NCI-H146 (cell line): Measurements from ENCODE around the gene CDK9.
"Not testable (repeated sequence)": the region's sequence is repeated elsewhere in the genome, so short reads cannot be mapped to it uniquely, and the experiment has no call there.

Experiments used
- DNase-seq: peaks from one replicate; lab custom pipeline; 2025; lab: John Stamatoyannopoulos, UW

CDK9 gene

DNA sequence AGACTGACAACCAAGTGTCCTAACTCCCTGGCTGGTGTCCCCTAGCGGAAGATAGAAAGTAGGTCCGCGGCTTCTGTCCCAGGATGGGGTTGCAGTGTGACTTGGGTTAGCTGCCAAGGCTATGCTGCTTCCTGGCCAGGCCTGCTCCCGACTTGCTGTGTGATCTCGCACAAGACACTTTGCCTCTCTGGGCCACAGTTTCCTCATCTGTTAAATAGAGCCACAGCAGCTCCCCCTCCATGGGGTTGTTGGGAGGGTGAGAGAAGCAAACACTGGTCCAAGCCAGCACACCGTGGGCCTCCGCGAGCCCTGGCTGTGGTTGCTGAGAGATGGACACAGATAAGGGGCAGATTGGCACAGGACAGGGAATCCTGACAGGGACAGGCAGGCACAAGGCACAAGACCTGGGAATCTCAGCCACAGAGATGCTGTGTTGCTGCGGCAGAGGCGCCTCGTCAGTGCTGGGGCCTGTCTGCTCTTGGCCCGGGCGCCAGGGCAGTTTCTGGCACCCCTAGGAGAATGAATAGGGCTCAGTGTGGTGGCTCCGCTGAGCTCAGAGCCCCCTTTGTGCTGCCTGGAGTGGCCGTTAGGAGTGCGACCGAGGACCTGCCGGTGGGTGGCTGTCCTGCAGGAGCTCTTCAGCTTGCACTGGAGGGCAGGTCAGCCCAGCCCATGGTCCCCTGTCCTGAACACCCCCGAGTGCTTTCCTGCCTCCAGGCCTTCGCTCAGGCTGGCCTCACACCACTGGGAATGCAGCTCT, 5.5 kb upstream of the CDK9 start:
- DNase-seq: no peak

DNA sequence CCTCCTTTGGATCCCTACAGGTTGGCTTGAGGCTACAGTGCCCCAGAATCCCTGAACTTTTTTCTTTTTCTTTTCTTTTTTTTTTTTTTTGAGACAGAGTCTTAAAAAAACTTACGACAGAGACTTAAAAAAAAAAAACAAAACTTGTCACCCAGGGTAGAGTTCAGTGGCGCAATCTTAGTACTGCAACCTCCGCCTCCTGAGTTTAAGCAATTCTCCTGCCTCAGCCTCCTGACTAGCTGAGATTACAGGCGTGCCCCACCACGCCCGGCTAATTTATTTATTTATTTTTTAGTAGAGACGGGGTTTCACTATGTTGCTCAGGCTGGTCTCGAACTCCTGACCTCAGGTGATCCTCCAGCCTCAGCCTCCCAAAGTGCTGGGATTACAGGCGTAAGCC, 4.9 kb upstream of the CDK9 start:
- DNase-seq: not testable (repeated sequence)

- no peak for DNase-seq
Observed at GRCh38 chr9:127781806-127782205, 4.0 kb upstream of the CDK9 start.

DNA sequence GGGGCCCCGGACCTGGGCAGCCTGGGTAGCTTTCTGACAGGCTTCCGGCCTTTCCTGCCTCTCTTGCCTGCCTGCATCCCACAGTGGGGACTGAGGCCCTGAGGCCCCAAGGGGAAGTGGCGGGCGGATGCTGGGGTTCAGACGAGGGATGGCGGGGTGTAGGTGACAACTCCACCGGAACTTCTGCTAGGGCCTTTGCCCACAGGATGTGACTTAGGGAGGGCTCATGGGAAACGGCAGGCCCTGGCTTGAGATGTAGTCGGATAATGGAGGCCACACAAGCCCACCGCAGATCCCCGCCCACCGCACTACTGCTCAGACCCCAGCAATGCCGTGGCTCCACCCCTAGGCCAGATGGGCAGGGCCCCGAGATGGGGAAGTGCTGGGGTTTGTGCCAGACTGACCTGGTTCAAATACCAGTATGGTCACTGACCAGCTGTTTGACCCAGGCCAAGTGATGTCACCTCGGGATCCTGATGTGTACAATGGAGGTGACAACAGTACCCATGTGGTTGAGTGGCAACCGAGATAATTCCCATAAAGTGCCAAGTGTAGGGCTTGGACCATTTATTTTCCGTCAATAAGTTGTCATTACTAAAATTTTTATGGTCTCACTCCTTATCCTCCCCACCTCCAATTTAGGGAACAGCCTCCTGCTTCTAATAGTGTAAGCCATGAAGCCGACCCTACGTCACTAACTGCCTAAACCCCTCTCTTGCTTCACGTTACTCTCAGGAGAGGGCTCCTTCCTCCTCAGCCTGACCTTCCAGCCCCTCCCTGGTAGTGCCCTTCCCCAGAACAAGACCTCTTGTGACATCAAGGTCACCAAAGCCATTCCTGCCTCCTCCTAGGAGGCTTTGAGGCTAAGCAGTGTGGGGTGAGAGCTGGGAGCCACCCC, 2.5 kb upstream of the CDK9 start:
- no peak for DNase-seq

- DNase-seq: peak; percentile 75
Observed at GRCh38 chr9:127785023-127785932, 556 bp upstream of the CDK9 start.

GRCh38 chr9:127786773-127787104, 905 bp downstream of the CDK9 start:
- DNase-seq: no peak

DNA sequence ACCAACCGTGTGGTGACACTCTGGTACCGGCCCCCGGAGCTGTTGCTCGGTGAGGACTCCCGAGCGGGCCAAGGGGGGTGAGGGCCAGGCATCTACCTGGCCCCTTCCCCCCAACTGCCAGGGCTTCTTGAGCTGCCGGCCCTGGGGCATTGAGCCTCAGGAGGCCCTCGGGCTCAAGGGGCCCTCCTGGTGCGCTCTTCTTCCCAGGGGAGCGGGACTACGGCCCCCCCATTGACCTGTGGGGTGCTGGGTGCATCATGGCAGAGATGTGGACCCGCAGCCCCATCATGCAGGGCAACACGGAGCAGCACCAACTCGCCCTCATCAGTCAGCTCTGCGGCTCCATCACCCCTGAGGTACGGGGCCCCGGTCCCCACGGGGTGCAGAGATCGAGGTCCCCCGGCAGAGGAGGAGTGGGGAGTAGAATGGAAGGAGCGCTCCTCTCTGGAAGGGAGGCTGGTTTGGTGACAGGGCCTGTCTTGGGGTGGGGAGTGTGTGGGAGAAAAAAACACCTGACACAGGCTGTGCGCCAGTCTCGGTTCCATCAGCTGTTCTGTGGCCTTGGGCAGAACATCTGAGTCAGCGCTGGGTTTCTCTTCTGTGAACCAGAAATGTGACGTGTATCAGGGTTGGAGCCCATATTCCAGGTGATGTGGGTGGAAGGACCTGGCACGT, 2.6 kb downstream of the CDK9 start:
- no peak for DNase-seq

DNA sequence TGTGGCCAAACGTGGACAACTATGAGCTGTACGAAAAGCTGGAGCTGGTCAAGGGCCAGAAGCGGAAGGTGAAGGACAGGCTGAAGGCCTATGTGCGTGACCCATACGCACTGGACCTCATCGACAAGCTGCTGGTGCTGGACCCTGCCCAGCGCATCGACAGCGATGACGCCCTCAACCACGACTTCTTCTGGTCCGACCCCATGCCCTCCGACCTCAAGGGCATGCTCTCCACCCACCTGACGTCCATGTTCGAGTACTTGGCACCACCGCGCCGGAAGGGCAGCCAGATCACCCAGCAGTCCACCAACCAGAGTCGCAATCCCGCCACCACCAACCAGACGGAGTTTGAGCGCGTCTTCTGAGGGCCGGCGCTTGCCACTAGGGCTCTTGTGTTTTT, 3.3 kb downstream of the CDK9 start:
- no peak for DNase-seq

GRCh38 chr9:127790094-127790855, 4.4 kb downstream of the CDK9 start:
- no peak for DNase-seq

DNA sequence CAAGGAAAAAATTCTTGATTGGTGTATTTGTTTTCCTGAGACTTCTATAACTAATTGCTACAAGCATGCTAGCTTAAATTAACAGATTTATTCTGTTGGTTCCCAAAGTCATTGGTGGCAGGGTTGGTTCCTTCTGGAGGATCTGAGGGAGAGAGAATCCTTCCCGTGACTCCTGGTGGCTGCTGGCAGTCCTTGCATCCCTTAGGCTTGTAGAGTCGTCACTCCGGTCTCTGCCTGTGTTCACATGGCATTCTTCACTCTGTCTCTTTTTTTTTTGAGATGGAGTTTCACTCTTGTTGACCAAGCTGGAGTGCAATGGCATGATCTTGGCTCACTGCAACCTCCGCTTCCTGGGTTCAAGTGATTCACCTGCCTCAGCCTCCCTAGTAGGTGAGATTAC, 5.3 kb downstream of the CDK9 start:
- DNase-seq: no peak

DNA sequence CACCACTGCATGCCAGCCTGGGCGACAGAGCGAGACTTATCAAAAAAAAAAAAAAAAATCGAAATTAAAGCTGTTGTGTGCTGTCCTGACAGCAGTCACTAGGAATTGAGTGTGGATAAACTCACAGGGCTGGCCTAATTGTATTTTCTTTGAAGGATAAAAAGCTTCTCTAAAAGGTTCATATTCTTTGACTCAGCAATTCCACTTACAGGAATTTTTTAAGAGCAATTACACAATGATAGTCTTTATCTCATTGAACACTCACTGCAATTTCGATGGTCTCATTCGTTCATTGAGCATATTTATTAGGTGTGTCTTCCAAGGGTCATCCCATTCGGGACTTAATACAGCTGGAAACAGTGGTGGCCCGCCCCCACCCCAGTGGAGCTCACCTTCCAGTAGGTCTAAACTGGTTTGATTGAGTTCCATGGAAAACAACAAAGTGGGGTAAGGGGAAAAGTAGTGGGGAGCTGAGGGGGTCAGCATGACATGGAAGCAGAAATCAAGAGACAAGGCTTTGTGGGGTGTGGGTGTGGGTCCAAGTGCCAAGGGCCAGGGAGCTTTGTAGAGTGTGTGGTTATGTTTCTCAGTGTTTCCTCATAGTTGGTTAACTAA, 6.7 kb downstream of the CDK9 start:
- no peak for DNase-seq

- DNase-seq: no peak
Observed at GRCh38 chr9:127793093-127793708, 7.4 kb downstream of the CDK9 start.

DNA sequence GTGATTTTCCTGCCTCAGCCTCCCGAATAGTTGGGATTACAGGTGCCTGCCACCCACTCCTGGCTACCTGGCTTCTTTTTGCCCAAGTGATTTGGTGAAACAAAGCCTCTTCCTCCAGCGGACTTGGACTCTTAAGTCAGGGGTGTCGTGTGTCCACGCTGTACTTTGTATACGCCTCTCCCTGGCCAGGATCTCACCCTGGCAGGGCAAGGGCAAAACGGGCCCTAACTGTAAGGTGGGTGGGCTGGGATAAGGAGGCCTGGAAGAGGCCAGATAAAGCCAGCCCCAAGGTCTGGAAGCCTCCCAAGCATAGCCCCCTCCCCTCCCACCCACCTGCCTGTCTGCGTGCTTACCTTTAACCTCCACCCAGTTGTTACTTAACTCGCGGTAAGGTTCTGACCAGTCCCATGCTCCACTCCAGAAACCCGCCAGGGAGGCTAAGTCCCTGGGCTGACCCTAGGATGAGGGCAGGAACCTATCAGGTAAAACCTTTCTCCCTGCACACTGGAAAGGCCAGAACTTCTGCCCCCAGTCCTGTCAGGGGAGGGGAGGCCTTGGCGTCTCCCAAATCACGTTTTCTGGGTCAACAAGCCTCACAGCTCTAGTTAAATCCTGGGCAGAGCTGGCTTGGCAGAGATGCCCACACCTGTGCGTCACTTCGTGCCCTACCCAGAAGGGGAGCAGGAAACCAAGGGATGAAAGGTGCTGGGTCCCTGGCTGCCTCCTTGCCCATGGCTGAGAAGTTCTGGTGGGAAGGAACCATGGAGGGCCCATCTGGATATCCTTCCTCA, 8.4 kb downstream of the CDK9 start:
- no peak for DNase-seq

DNA sequence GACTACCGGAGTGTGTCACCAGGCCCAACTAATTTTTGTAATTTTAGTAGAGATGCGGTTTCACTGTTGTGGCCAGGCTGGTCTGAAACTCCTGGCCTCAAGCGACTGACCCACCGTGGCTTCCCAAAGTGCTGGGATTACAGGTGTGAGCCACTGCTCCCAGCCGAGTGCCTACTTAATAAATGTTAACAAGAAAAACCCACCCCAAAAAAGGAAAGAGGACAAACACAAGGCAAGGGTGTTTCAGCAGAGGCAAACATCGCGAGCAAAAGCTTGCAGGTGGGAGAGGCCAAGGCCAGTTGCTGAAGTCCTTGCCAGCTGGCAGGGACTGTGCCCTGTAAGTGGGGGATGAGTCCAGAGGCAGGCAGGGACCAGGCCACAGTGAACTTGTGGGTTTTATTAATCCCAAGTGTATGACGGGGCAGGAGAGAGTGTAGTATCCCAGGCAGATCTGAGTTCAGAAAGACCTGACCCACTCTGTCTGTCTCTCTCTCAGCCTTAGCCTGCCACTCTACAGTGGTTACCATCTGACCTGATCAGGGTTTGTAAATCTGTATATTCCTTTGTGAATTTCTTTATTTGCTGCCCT, 10.5 kb downstream of the CDK9 start:
- no peak for DNase-seq

- peak; percentile 4 for DNase-seq
Observed at GRCh38 chr9:127796852-127797370, 11.1 kb downstream of the CDK9 start.

DNA sequence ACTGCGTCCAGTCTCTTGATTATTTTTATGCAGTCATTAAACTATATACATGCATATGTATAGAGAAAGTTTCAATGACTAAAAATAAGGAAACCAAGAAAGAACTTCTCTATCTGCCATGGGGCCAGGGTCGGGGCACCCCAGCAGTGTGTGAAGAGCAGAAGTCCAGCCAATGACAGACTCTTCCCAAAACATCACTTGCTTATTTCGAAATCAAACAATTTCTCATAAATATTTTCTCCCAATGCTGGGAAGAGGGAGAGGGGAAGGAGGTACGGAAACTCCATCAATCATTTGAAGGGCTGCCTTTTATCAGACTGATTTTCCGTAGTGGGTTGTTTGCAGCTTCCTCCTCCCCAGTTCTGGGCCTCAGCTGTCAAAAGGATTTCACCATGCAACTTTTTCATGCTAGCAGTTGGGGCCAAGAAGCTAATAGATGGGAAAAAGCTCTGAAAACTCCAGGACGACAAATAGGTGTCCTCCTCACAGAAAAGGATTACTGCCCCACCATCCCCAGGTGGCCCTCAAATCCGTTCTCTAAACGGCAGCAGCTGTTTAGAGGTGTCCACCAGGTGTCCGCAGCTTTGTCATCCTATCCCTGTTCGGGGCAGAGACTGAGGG, 16.2 kb downstream of the CDK9 start:
- no peak for DNase-seq

DNA sequence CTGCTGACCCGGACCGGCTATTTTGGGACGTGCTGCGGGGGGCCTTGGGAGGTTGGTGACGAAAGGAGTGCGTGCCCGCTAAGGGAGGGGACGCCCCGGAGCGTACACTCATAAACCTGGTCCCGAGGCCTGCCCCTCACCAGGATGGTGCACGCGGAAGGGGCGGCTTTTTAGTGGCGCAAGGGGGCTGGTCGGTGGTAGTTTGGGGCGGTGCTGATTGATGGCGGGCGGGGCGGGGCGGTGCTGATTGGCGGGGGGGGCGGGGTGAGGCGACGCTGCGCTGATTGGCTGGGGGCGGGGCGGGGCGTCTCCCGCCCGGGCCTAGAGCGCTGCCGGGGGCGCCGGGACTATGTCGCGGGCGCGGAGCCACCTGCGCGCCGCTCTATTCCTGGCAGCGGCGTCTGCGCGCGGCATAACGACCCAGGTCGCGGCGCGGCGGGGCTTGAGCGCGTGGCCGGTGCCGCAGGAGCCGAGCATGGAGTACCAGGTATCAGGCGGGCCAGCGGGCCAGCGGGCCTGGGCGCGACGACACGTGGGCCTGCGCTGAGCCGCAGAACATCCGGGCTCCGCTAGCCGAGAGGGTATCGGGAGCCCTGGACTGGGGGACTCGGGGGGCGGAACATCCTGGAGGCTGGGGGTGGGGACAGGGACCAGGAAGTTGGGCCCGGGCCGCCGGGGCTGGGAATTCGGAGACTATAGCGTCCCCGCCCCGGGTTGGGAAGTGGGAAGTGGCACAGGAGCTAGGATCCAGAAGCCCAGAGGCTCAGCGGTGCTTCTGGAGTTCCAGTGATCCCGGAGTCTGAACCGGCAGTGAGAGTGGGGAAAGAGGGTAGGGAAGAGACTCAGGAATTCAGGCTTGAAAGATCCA, 17.0 kb downstream of the CDK9 start, which contains the start of gene FPGS:
FPGS (plus strand) TSS at position 307 of the 868 bp plus-strand sequence; CDS start at position 350, 43 bp downstream.
- DNase-seq: peak; percentile 84
